Liver (tissue), 9 donors: Measurements from ENCODE around the gene ADRA2B. TPM values are rescaled to one million over a fixed set of nuclear protein-coding genes. Genes with fewer than 3 reads are reported as not detected.

ENCODE experiments used
- DNase-seq: peaks from one replicate; pipeline ENCODE4 v3.0.0-alpha.2; 2017; ENCODE audit warnings: low spot score
- H3K27ac ChIP-seq, 2 donors: one replicate each; pipeline ENCODE4 v1.7.0; 2013; ENCODE audit warnings: inconsistent platforms in 2 of 2, low read length in 2 of 2, control low read depth in 1 of 2, low read depth in 1 of 2, mild to moderate bottlenecking in 1 of 2
- H3K27me3 ChIP-seq, 4 donors: one replicate each; pipeline versions ENCODE4 v1.6.1 to v1.7.0; 2013; ENCODE audit warnings: low read length in 3 of 4, inconsistent platforms in 1 of 4, mild to moderate bottlenecking in 1 of 4, moderate library complexity in 1 of 4; ENCODE audit not compliant: control insufficient read depth in 4 of 4, insufficient read depth in 4 of 4
- H3K36me3 ChIP-seq, 4 donors: one replicate each; pipeline versions ENCODE4 v1.6.1 to v1.7.0; 2013; ENCODE audit warnings: low read length in 3 of 4, mild to moderate bottlenecking in 3 of 4, low read depth in 1 of 4, moderate library complexity in 1 of 4; ENCODE audit not compliant: control insufficient read depth in 4 of 4, insufficient read depth in 3 of 4
- H3K4me1 ChIP-seq, 4 donors: one replicate each; pipeline versions ENCODE4 v1.6.1 to v1.7.0; 2013; ENCODE audit warnings: low read length in 3 of 4, mild to moderate bottlenecking in 3 of 4, moderate library complexity in 1 of 4; ENCODE audit not compliant: control insufficient read depth in 4 of 4, insufficient read depth in 4 of 4
- H3K4me3 ChIP-seq, 3 donors: one replicate each; pipeline versions ENCODE4 v1.6.1 to v1.7.0; 2013; ENCODE audit warnings: low read length in 3 of 3, control low read depth in 1 of 3, low read depth in 1 of 3, mild to moderate bottlenecking in 1 of 3
- H3K9ac ChIP-seq, 2 donors: one replicate each; pipeline ENCODE4 v1.7.0; 2013; ENCODE audit warnings: low read length in 2 of 2, mild to moderate bottlenecking in 2 of 2, moderate library complexity in 2 of 2, control low read depth in 1 of 2, low read depth in 1 of 2
- H3K9me3 ChIP-seq, 4 donors: one replicate each; pipeline versions ENCODE4 v1.6.1 to v1.7.0; 2013; ENCODE audit warnings: low read length in 3 of 4; ENCODE audit not compliant: control insufficient read depth in 4 of 4
- ATF3 ChIP-seq: IDR thresholded peaks from 2 replicates; pipeline ENCODE4 v1.6.1; 2016; ENCODE audit warnings: antibody characterized with exemption
- EGR1 ChIP-seq, 2 donors: IDR thresholded peaks; 2 replicates each; pipeline ENCODE4 v1.6.1; 2016 to 2018; ENCODE audit warnings: antibody characterized with exemption in 2 of 2, low read depth in 2 of 2
- FOXA1 ChIP-seq: IDR thresholded peaks from 2 replicates; pipeline ENCODE4 v1.6.1; 2016; ENCODE audit warnings: antibody characterized with exemption
- FOXA2 ChIP-seq: IDR thresholded peaks from 2 replicates; pipeline ENCODE4 v1.6.1; 2016; ENCODE audit warnings: antibody characterized with exemption
- GABPA ChIP-seq, 2 donors: IDR thresholded peaks in 1 of 2; conservative IDR thresholded peaks in 1 of 2; 2 replicates each; pipeline ENCODE4 v1.6.1; 2016; ENCODE audit warnings: antibody characterized with exemption in 2 of 2, mild to moderate bottlenecking in 1 of 2, moderate library complexity in 1 of 2
- HNF4A ChIP-seq, 2 donors: conservative IDR thresholded peaks; 2 replicates each; pipeline ENCODE4 v1.6.1; 2016; ENCODE audit warnings: antibody characterized with exemption in 2 of 2, mild to moderate bottlenecking in 2 of 2
- HNF4G ChIP-seq: IDR thresholded peaks from 2 replicates; pipeline ENCODE4 v1.6.1; 2016; ENCODE audit warnings: antibody characterized with exemption
- JUND ChIP-seq, 2 donors: IDR thresholded peaks; 2 replicates each; pipeline ENCODE4 v1.6.1; 2016; ENCODE audit warnings: antibody characterized with exemption in 2 of 2
- NR2F2 ChIP-seq: IDR thresholded peaks from 2 replicates; pipeline ENCODE4 v1.6.1; 2016; ENCODE audit warnings: antibody characterized with exemption
- RAD21 ChIP-seq, 2 donors: IDR thresholded peaks; 2 replicates each; pipeline ENCODE4 v1.6.1; 2016; ENCODE audit warnings: antibody characterized with exemption in 2 of 2, mild to moderate bottlenecking in 2 of 2
- RXRA ChIP-seq, 2 donors: IDR thresholded peaks; 2 replicates each; pipeline ENCODE4 v1.6.1; 2017 to 2018; ENCODE audit warnings: antibody characterized with exemption in 2 of 2, mild to moderate bottlenecking in 1 of 2
- SP1 ChIP-seq: IDR thresholded peaks from 2 replicates; pipeline ENCODE4 v1.6.1; 2018; ENCODE audit warnings: antibody characterized with exemption, mild to moderate bottlenecking
- TAF1 ChIP-seq: conservative IDR thresholded peaks from 2 replicates; pipeline ENCODE4 v1.6.1; 2016; ENCODE audit warnings: antibody characterized with exemption, mild to moderate bottlenecking
- YY1 ChIP-seq: IDR thresholded peaks from 2 replicates; pipeline ENCODE4 v1.6.1; 2016; ENCODE audit warnings: antibody characterized with exemption, mild to moderate bottlenecking
- ZBTB33 ChIP-seq: IDR thresholded peaks from 2 replicates; pipeline ENCODE4 v1.6.1; 2016; ENCODE audit warnings: antibody characterized with exemption
- WGBS: extraction: QIAGEN DNeasy Blood & Tissue Kit; methylation state at CpG from one replicate; pipeline ENCODE4 v1.1.7; 2013; 5-methylcytosine and 5-hydroxymethylcytosine counted together
- polyA plus RNA-seq, 2 donors: library from polyadenylated mRNA; stranded (reverse) in 1 of 2; unstranded in 1 of 2; fragments of 200-250 nt in 1 of 2; fragments of >200 nt in 1 of 2; fragmentation: Nextera tagmentation in 1 of 2; extraction: Ambion mirVana in 1 of 2; gene quantifications; one replicate each; pipeline versions ENCODE4 v1.2.1 to v1.2.3, GENCODE V29; 2013 to 2015
- total RNA-seq, 2 donors: library from RNA; depleted of rRNA; stranded (reverse); fragments of >200 nt; gene quantifications; one replicate each; pipeline ENCODE4 v1.2.3, GENCODE V29; 2014
- TF ChIP-seq, protein P1 (sequence below): IDR thresholded peaks from 2 replicates; pipeline ENCODE4 v1.6.1; 2016; ENCODE audit warnings: antibody characterized with exemption
- TF ChIP-seq, protein P2 (sequence below): IDR thresholded peaks from 2 replicates; pipeline ENCODE4 v1.6.1; 2016; ENCODE audit warnings: antibody characterized with exemption, mild to moderate bottlenecking
- TF ChIP-seq, protein P3 (sequence below): fragments of 150-350 bp; IDR thresholded peaks from 2 replicates; pipeline ENCODE4 v1.5.1; 2017; ENCODE audit warnings: improper control_type of control experiment, low read depth, low read length; ENCODE audit not compliant: missing input control
- donor health status: healthy.
- donor health status: healthy.
- donor health status: healthy.
- donor health status: healthy.
- donor health status: healthy.

ADRA2B gene
- total and polyA plus RNA-seq, 4 donors: 1.3 to 8.6 (median 3.0) TPM

DNA sequence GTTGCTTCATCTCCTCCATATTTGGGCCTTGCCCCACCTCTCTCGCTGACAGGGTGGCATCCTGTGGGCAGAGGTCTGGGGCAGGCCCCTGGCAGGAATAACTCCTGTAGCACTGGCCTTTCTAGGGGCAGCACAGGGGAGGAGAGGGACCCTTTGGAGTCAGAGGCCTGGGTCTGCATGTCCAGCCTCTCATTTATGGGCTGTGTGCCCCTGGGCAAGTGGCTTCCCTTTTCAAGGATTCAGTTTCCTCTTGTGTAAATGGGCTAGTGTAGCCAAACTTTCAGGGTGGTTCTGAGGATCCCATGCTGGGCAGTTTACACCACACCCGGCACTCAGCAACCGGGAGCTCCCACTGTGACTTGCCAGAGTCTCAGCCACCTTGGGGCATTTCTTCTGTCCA, 23.4 kb downstream of the ADRA2B start:
- Histone ChIP-seq H3K27me3 (no peaks in the 10 kb centered on the region), H3K9ac (no peak overlapping the region), H3K4me1 (no peaks in the 10 kb centered on the region), H3K9me3 (no peaks in the 10 kb centered on the region), H3K27ac (no peak overlapping the region), H3K36me3 (no peaks in the 10 kb centered on the region), H3K4me3 (no peak overlapping the region)
- no peak for DNase-seq
- TF ChIP-seq GABPA (IDR thresholded peaks at IDR 0.05 in 1 of 2, conservative IDR thresholded peaks at IDR 0.05 in 1 of 2) (no peak), JUND (IDR thresholded peaks at IDR 0.05) (no peak), EGR1 (IDR thresholded peaks at IDR 0.05; ENCODE audit: low read depth in 2 of 2) (no peak), RXRA (IDR thresholded peaks at IDR 0.05) (no peak), RAD21 (IDR thresholded peaks at IDR 0.05) (no peak)
- WGBS: 89% methylated on average over 3 of the region's 3 CpGs

GRCh38 chr2:96092573-96092877, 23.8 kb downstream of the ADRA2B start:
- no peak overlapping the region for H3K27ac ChIP-seq
- H3K9me3 ChIP-seq: no peaks in the 10 kb centered on the region
- no peak for DNase-seq
- TF ChIP-seq ZBTB33: no peak
- no peak for TF ChIP-seq HNF4G
- no peak for TF ChIP-seq SP1
- TF ChIP-seq ATF3: no peak
- TF ChIP-seq, protein P1, sequence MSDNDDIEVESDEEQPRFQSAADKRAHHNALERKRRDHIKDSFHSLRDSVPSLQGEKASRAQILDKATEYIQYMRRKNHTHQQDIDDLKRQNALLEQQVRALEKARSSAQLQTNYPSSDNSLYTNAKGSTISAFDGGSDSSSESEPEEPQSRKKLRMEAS: no peak
- TF ChIP-seq, protein P2, sequence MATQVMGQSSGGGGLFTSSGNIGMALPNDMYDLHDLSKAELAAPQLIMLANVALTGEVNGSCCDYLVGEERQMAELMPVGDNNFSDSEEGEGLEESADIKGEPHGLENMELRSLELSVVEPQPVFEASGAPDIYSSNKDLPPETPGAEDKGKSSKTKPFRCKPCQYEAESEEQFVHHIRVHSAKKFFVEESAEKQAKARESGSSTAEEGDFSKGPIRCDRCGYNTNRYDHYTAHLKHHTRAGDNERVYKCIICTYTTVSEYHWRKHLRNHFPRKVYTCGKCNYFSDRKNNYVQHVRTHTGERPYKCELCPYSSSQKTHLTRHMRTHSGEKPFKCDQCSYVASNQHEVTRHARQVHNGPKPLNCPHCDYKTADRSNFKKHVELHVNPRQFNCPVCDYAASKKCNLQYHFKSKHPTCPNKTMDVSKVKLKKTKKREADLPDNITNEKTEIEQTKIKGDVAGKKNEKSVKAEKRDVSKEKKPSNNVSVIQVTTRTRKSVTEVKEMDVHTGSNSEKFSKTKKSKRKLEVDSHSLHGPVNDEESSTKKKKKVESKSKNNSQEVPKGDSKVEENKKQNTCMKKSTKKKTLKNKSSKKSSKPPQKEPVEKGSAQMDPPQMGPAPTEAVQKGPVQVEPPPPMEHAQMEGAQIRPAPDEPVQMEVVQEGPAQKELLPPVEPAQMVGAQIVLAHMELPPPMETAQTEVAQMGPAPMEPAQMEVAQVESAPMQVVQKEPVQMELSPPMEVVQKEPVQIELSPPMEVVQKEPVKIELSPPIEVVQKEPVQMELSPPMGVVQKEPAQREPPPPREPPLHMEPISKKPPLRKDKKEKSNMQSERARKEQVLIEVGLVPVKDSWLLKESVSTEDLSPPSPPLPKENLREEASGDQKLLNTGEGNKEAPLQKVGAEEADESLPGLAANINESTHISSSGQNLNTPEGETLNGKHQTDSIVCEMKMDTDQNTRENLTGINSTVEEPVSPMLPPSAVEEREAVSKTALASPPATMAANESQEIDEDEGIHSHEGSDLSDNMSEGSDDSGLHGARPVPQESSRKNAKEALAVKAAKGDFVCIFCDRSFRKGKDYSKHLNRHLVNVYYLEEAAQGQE: no peak
- no peak for TF ChIP-seq JUND (IDR thresholded peaks at IDR 0.05)
- no peak for TF ChIP-seq RAD21 (IDR thresholded peaks at IDR 0.05)
- no peak for TF ChIP-seq FOXA1
- TF ChIP-seq RXRA (IDR thresholded peaks at IDR 0.05): no peak
- TF ChIP-seq TAF1: no peak
- no peak for TF ChIP-seq NR2F2
- no peak for TF ChIP-seq HNF4A (conservative IDR thresholded peaks at IDR 0.05)
- TF ChIP-seq YY1: no peak
- TF ChIP-seq EGR1 (IDR thresholded peaks at IDR 0.05; ENCODE audit: low read depth in 2 of 2): no peak
- TF ChIP-seq FOXA2: no peak
- TF ChIP-seq, protein P3, sequence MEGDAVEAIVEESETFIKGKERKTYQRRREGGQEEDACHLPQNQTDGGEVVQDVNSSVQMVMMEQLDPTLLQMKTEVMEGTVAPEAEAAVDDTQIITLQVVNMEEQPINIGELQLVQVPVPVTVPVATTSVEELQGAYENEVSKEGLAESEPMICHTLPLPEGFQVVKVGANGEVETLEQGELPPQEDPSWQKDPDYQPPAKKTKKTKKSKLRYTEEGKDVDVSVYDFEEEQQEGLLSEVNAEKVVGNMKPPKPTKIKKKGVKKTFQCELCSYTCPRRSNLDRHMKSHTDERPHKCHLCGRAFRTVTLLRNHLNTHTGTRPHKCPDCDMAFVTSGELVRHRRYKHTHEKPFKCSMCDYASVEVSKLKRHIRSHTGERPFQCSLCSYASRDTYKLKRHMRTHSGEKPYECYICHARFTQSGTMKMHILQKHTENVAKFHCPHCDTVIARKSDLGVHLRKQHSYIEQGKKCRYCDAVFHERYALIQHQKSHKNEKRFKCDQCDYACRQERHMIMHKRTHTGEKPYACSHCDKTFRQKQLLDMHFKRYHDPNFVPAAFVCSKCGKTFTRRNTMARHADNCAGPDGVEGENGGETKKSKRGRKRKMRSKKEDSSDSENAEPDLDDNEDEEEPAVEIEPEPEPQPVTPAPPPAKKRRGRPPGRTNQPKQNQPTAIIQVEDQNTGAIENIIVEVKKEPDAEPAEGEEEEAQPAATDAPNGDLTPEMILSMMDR: no peak
- 97% methylated on average over 4 of the region's 4 CpGs for WGBS
- H3K4me1 ChIP-seq: no peaks in the 10 kb centered on the region
- no peaks in the 10 kb centered on the region for H3K27me3 ChIP-seq
- no peaks in the 10 kb centered on the region for H3K36me3 ChIP-seq
- H3K4me3 ChIP-seq: no peak overlapping the region
- H3K9ac ChIP-seq: no peak overlapping the region
